CD4-positive, alpha-beta T cell (primary cell): ENCODE data around the gene UGT1A5. TPM values are rescaled to one million over a fixed set of nuclear protein-coding genes. Genes with fewer than 3 reads are reported as not detected.

ENCODE experiments used
- ATAC-seq: fragments of 200-7000 bp; cut with Tn5 transposase; one replicate; pipeline ENCODE4 v1.10.0; 2022; ENCODE audit warnings: mild to moderate bottlenecking; ENCODE audit not compliant: poor library complexity
- CTCF ChIA-PET: fragments of 350-600 bp; sonication (Branson Sonifier 250); formaldehyde crosslinking; loops from one replicate; lab custom pipeline; 2021; ENCODE audit warnings: antibody characterized with exemption, inconsistent platforms; lab: Charles Lee
- POLR2A ChIA-PET: fragments of 350-600 bp; sonication (Branson Sonifier 250); formaldehyde crosslinking; loops from one replicate; lab custom pipeline; 2021; ENCODE audit warnings: antibody characterized with exemption, inconsistent platforms; lab: Charles Lee
- DNase-seq, 14 experiments: peaks; one replicate each; pipeline ENCODE4 v3.0.0-alpha.2; 2013 to 2020; ENCODE audit warnings: mixed read lengths in 2 of 14
- H3K27ac ChIP-seq, 2 donors: one replicate each; pipeline versions ENCODE4 v1.5.1 to v1.7.0; 2013; ENCODE audit warnings: low read length in 2 of 2, low read depth in 1 of 2, mild to moderate bottlenecking in 1 of 2
- H3K27me3 ChIP-seq, 2 experiments: 1 replicate in 1 of 2; 2 replicates in 1 of 2; pipeline versions ENCODE4 v1.6.1 to v1.7.0; 2013; ENCODE audit warnings: low read length in 2 of 2, control low read depth in 1 of 2, mild to moderate bottlenecking in 1 of 2, moderate library complexity in 1 of 2; ENCODE audit not compliant: insufficient read depth in 2 of 2, control insufficient read depth in 1 of 2
- H3K36me3 ChIP-seq: one replicate; pipeline ENCODE4 v1.6.1; 2013; ENCODE audit warnings: low read length, control low read depth; ENCODE audit not compliant: insufficient read depth
- H3K4me1 ChIP-seq: one replicate; pipeline ENCODE4 v1.6.1; 2013; ENCODE audit warnings: low read length, control low read depth; ENCODE audit not compliant: insufficient read depth
- H3K4me3 ChIP-seq: one replicate; pipeline ENCODE4 v1.5.1; 2013; ENCODE audit warnings: mild to moderate bottlenecking, low read length, moderate library complexity
- H3K9me3 ChIP-seq, 2 experiments: 1 replicate in 1 of 2; 2 replicates in 1 of 2; pipeline versions ENCODE4 v1.6.1 to v1.7.0; 2013; ENCODE audit warnings: low read length in 2 of 2, mild to moderate bottlenecking in 2 of 2, control low read depth in 1 of 2, moderate library complexity in 1 of 2; ENCODE audit not compliant: control insufficient read depth in 1 of 2, insufficient read depth in 1 of 2
- H3K27ac Mint-ChIP-seq: one replicate; pipeline ENCODE4 v1.8.0; 2020; ENCODE audit warnings: mixed read lengths
- H3K27me3 Mint-ChIP-seq: one replicate; pipeline ENCODE4 v1.8.0; 2021; ENCODE audit warnings: mixed read lengths
- H3K36me3 Mint-ChIP-seq: one replicate; pipeline ENCODE4 v1.8.0; 2021; ENCODE audit warnings: low read depth, mixed read lengths
- H3K4me1 Mint-ChIP-seq: one replicate; pipeline ENCODE4 v1.8.0; 2021; ENCODE audit warnings: low read depth, mixed read lengths
- H3K4me3 Mint-ChIP-seq: one replicate; pipeline ENCODE4 v1.8.0; 2020; ENCODE audit warnings: mild to moderate bottlenecking, mixed read lengths
- H3K9me3 Mint-ChIP-seq: one replicate; pipeline ENCODE4 v1.8.0; 2020; ENCODE audit warnings: mixed read lengths
- intact Hi-C, 2 experiments: fragments of 100-400 bp; cut with DNase I in 1 of 2; cut with micrococcal nuclease in 1 of 2; formaldehyde crosslinking; loops; one replicate each; pipeline versions ENCODE4 v1.15.1 to v1.9.0; 2023 to 2025; cut with DNase I, micrococcal nuclease
- total RNA-seq, 174 experiments: library from RNA in 2 of 174; stranded (reverse) in 2 of 174; gene quantifications; one replicate each; pipeline ENCODE4 v1.2.3 and lab custom pipeline; 2021 to 2026
- TF ChIP-seq, protein P1 (sequence below): fragments of 200-600 bp; IDR thresholded peaks from one replicate; pipeline ENCODE4 v1.8.0; 2022; ENCODE audit warnings: antibody characterized with exemption, mild to moderate bottlenecking

Gene UGT1A5
- total RNA-seq, 2 experiments from 2014 or later: not detected

- no peaks in the 10 kb centered on the region for H3K36me3 ChIP-seq
- H3K36me3 Mint-ChIP-seq: no peaks in the 10 kb centered on the region
- no peaks in the 10 kb centered on the region for H3K4me1 Mint-ChIP-seq
- TF ChIP-seq, protein P1, sequence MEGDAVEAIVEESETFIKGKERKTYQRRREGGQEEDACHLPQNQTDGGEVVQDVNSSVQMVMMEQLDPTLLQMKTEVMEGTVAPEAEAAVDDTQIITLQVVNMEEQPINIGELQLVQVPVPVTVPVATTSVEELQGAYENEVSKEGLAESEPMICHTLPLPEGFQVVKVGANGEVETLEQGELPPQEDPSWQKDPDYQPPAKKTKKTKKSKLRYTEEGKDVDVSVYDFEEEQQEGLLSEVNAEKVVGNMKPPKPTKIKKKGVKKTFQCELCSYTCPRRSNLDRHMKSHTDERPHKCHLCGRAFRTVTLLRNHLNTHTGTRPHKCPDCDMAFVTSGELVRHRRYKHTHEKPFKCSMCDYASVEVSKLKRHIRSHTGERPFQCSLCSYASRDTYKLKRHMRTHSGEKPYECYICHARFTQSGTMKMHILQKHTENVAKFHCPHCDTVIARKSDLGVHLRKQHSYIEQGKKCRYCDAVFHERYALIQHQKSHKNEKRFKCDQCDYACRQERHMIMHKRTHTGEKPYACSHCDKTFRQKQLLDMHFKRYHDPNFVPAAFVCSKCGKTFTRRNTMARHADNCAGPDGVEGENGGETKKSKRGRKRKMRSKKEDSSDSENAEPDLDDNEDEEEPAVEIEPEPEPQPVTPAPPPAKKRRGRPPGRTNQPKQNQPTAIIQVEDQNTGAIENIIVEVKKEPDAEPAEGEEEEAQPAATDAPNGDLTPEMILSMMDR: no peak
- no peaks in the 10 kb centered on the region for H3K9me3 Mint-ChIP-seq
- ChIA-PET CTCF (interaction anchor here (0.5 kb wide), 1 partner anchor 123 kb away, joined by 3 read pairs; no protein-coding TSS in a partner anchor), POLR2A (no interaction called here)
- peaks cover 0 to 18% of the 10 kb centered on the region in 2 experiments for H3K9me3 ChIP-seq
- intact Hi-C loops: no loop called here
- no peaks in the 10 kb centered on the region for H3K4me1 ChIP-seq
- H3K27ac ChIP-seq: no peak overlapping the region
- DNase-seq: peak in 1 of 14 experiments; percentile 12
- H3K4me3 ChIP-seq: no peak overlapping the region
- no peak for ATAC-seq
- peaks cover 6 to 8% of the 10 kb centered on the region in 2 experiments for H3K27me3 ChIP-seq
- H3K27ac Mint-ChIP-seq: no peak overlapping the region
- H3K4me3 Mint-ChIP-seq: no peak overlapping the region
- peaks cover 14% of the 10 kb centered on the region for H3K27me3 Mint-ChIP-seq
These were observed 100.7 kb downstream of the UGT1A5 start for GRCh38 chr2:233813236-233814055.

DNA sequence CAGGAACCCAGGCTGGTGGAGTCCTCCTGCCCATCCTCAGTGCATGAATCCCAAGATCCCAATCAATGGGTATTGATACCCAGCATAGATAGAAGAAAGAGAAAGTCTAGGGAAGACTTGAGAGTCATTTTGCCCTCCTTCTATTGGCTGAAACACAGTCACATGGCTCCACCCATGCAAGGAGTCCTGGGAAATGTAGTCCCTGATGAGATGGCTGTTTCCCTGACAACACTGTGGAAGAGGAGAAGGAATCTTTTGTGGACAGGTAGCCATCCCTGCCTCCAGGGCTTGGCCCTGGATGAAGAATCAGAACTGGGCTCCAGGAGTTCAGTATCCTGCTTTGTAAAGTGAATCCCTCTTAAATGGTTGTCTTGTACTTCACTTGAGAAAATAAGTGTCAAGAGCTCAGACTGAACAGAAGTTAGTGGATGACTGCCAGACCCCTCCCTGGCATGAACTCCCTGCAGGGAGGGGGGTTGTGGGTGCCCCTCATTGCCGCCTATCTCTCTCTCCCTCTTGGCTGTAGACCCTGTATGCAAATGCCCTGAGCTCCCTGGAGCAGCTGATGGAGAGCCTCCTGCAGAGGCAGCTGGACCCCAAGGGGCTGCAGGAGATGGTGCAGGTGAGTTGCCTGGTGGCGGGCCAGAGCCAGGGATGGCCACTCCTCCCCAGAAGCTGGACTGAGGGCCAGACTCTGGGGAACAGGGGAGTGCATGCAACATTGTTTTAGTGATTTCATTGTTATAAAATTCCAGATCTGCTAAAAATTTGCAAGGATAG lies 101.5 kb downstream of the UGT1A5 start:
- POLR2A ChIA-PET: no interaction called here
- no peak overlapping the region for H3K27ac ChIP-seq
- Mint-ChIP-seq H3K9me3 (no peaks in the 10 kb centered on the region), H3K27ac (no peak overlapping the region), H3K4me3 (no peak overlapping the region), H3K4me1 (no peaks in the 10 kb centered on the region), H3K27me3 (peaks cover 14% of the 10 kb centered on the region), H3K36me3 (no peaks in the 10 kb centered on the region)
- no peaks in the 10 kb centered on the region for H3K36me3 ChIP-seq
- ATAC-seq (no peak), DNase-seq (peak in 1 of 14 experiments; percentile 22)
- no peaks in the 10 kb centered on the region for H3K4me1 ChIP-seq
- H3K9me3 ChIP-seq: peaks cover 0 to 18% of the 10 kb centered on the region in 2 experiments
- CTCF ChIA-PET: no interaction called here
- H3K27me3 ChIP-seq: peaks cover 0 to 8% of the 10 kb centered on the region in 2 experiments
- intact Hi-C loops: no loop called here
- TF ChIP-seq, protein P1: no peak
- no peak overlapping the region for H3K4me3 ChIP-seq

DNA sequence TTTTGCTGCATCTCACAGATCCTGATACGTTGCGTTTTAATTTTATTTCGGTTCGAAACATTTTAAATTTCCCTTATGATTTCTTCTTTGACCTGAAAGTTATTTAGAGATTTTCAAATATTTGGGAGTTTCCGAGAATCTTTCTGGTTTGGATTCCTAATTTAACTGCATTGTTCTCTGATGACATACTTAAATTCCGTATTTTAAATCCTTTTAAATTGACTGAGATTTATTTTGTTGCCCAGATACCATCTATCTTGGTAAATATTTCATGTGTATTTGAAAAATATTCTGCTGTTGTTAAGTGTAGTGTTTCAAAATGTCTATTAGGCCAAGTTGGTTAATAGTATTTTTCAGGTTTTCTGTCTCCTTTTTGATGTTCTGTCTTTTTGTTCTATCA lies 103.2 kb downstream of the UGT1A5 start:
- no peak for DNase-seq
- Histone ChIP-seq H3K9me3 (peaks cover 0 to 18% of the 10 kb centered on the region in 2 experiments), H3K27ac (no peak overlapping the region), H3K4me1 (no peaks in the 10 kb centered on the region), H3K4me3 (no peak overlapping the region), H3K27me3 (peaks cover 0 to 3% of the 10 kb centered on the region in 2 experiments), H3K36me3 (no peaks in the 10 kb centered on the region)
- no peak for ATAC-seq
- Mint-ChIP-seq H3K4me3 (no peak overlapping the region), H3K9me3 (no peaks in the 10 kb centered on the region), H3K27ac (no peak overlapping the region), H3K27me3 (peaks cover 7% of the 10 kb centered on the region), H3K36me3 (no peaks in the 10 kb centered on the region), H3K4me1 (no peaks in the 10 kb centered on the region)
- ChIA-PET POLR2A (no interaction called here), CTCF (no interaction called here)
- TF ChIP-seq, protein P1: no peak
- intact Hi-C loops: no loop called here
